IPS-18c (cell line): ENCODE data around the gene SPNS1.
"Not testable (repeated sequence)": the region's sequence is repeated elsewhere in the genome, so short reads cannot be mapped to it uniquely, and the experiment has no call there.

Experiments
- H3K4me3 ChIP-seq: 2 replicates; pipeline ENCODE4 v1.7.0; 2013; ENCODE audit warnings: low read depth, mild to moderate bottlenecking, low read length, moderate library complexity; ENCODE audit not compliant: insufficient read depth
- H3K9me3 ChIP-seq: one replicate; pipeline ENCODE4 v1.6.1; 2013; ENCODE audit warnings: mild to moderate bottlenecking, low read length, moderate library complexity; ENCODE audit not compliant: control insufficient read depth, insufficient read depth

SPNS1 gene

GRCh38 chr16:28974437-28975157 is at the start of gene SPNS1:
Gene SPNS1, plus strand, starts transcription at chr16:28974778. Its CDS starts 374 bp downstream, at chr16:28975152.
- H3K4me3 ChIP-seq, result peak within 1 kb of the TSS; percentile 99
- H3K9me3 ChIP-seq, result no peaks in the 10 kb centered on the region

GRCh38 chr16:28925386-28926228 is 49.0 kb upstream of the SPNS1 start:
- Histone ChIP-seq H3K9me3 (no peaks in the 10 kb centered on the region), H3K4me3 (peak overlapping the region; percentile 90)

- H3K4me3 ChIP-seq, result peak overlapping the region; percentile 90; the same call in 1 of the 2 replicates
- not testable (repeated sequence) for H3K9me3 ChIP-seq
Measured at GRCh38 chr16:28926284-28926683, 48.3 kb upstream of the SPNS1 start.

- Histone ChIP-seq H3K4me3 (no peak overlapping the region), H3K9me3 (no peaks in the 10 kb centered on the region)
Measured at GRCh38 chr16:28927815-28928214, 46.8 kb upstream of the SPNS1 start.

- Histone ChIP-seq H3K4me3 (no peak overlapping the region), H3K9me3 (no peaks in the 10 kb centered on the region)
Measured at GRCh38 chr16:28930203-28930602, 44.4 kb upstream of the SPNS1 start.

GRCh38 chr16:28930652-28931051 is 43.9 kb upstream of the SPNS1 start:
- Histone ChIP-seq H3K4me3 (no peak overlapping the region), H3K9me3 (no peaks in the 10 kb centered on the region)

- H3K9me3 ChIP-seq, result no peaks in the 10 kb centered on the region
- no peak within 1 kb of the TSS for H3K4me3 ChIP-seq
Measured at GRCh38 chr16:28931801-28932225, 42.8 kb upstream of the SPNS1 start, which contains the start of gene CD19. Gene CD19, plus strand, starts transcription at chr16:28931971. Its CDS starts 30 bp downstream, at chr16:28932001.

GRCh38 chr16:28932339-28933141 is 42.0 kb upstream of the SPNS1 start:
- H3K9me3 ChIP-seq, result no peaks in the 10 kb centered on the region
- H3K4me3 ChIP-seq, result no peak overlapping the region

GRCh38 chr16:28933171-28933570 is 41.4 kb upstream of the SPNS1 start:
- no peaks in the 10 kb centered on the region for H3K9me3 ChIP-seq
- H3K4me3 ChIP-seq, result no peak overlapping the region

GRCh38 chr16:28935346-28935745 is 39.2 kb upstream of the SPNS1 start:
- H3K4me3 ChIP-seq, result no peak overlapping the region
- no peaks in the 10 kb centered on the region for H3K9me3 ChIP-seq

- no peaks in the 10 kb centered on the region for H3K9me3 ChIP-seq
- H3K4me3 ChIP-seq, result peak overlapping the region; percentile 49; the same call in 1 of the 2 replicates
Measured at GRCh38 chr16:28935924-28936783, 38.4 kb upstream of the SPNS1 start.

GRCh38 chr16:28936784-28937155 is 37.8 kb upstream of the SPNS1 start:
- Histone ChIP-seq H3K9me3 (no peaks in the 10 kb centered on the region), H3K4me3 (no peak overlapping the region)

GRCh38 chr16:28937222-28937876 is 37.2 kb upstream of the SPNS1 start:
- Histone ChIP-seq H3K9me3 (no peaks in the 10 kb centered on the region), H3K4me3 (no peak overlapping the region)

- Histone ChIP-seq H3K4me3 (no peak overlapping the region), H3K9me3 (no peaks in the 10 kb centered on the region)
Measured at GRCh38 chr16:28938721-28939120, 35.9 kb upstream of the SPNS1 start.

GRCh38 chr16:28939825-28940224 is 34.8 kb upstream of the SPNS1 start:
- not testable (repeated sequence) for H3K4me3 ChIP-seq, H3K9me3 ChIP-seq

GRCh38 chr16:28943281-28943680 is 31.3 kb upstream of the SPNS1 start:
- no peaks in the 10 kb centered on the region for H3K9me3 ChIP-seq
- H3K4me3 ChIP-seq, result no peak overlapping the region
